GM21825 (cell line): Measurements from ENCODE around the gene KIF17.

Source experiments
- ATAC-seq: cut with Tn5 transposase; IDR thresholded peaks from one replicate; pipeline ENCODE4 v1.9.1; 2021; ENCODE audit warnings: mild to moderate bottlenecking, moderate library complexity; ENCODE audit not compliant: unreplicated experiment

KIF17 gene

DNA sequence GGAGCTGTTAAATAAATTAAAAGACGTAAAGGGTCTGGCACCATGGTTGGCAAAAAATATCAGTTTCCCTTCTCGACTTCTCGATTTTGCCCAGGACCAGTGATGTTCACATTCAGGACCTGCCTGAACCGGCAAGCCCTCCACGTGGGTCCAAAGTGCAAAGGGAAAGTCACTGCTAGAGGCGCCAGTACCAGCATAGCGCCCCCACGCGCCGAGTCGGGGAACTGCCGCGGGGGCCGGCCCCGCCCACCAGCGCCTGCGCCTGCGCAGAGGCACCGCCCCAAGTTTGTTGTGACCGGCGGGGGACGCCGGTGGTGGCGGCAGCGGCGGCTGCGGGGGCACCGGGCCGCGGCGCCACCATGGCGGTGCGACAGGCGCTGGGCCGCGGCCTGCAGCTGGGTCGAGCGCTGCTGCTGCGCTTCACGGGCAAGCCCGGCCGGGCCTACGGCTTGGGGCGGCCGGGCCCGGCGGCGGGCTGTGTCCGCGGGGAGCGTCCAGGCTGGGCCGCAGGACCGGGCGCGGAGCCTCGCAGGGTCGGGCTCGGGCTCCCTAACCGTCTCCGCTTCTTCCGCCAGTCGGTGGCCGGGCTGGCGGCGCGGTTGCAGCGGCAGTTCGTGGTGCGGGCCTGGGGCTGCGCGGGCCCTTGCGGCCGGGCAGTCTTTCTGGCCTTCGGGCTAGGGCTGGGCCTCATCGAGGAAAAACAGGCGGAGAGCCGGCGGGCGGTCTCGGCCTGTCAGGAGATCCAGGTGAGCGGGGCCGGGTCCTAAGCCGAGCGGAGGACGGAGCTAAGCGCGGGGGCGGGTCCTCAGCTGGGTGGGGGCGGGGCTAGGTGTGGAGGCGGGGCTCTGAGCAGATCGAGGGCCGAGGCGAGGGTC, 84.4 kb downstream of the KIF17 start, which contains the start of gene PINK1:
PINK1 (plus strand) TSS at position 269 of the 875 bp plus-strand sequence; CDS start at position 360, 91 bp downstream.
- peak; percentile 66 for ATAC-seq

DNA sequence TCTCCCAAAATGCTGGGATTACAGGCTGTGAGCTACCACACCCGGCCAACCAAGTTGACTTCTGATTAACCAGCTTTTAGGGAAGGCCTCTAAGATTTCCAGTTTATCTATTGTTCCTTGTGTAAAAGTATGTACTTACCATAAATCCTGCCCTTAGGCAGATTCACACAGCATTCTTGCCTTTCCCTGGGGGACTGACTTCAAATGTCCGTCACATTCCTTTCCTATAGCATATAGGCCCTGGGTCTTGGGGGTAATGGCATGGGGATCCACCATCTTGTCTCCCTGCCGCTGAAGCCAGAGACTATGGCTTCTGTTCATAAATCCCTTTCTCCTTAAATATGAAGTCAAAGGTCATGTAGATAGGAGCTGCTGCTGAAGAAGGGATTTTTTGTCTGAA, 85.4 kb downstream of the KIF17 start:
- ATAC-seq = no peak

DNA sequence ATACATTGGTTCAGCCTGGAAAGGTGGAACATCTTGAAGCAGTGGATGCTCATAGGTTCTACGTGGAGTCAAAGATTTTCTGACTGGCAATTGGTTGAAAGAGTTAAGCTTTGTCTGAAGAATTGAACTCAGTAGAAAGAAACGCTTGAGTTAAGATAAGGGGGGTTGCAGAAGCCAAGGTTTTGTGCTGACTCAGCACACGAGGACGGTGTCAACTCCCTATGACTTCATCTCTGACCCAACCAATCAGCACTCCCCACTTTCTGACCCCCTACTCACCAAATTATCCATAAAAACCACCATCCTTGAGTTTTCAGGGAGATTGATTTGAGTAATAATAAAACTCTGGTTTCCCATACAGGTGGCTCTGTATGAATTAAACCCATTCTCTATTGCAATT, 87.1 kb downstream of the KIF17 start:
- no peak for ATAC-seq

DNA sequence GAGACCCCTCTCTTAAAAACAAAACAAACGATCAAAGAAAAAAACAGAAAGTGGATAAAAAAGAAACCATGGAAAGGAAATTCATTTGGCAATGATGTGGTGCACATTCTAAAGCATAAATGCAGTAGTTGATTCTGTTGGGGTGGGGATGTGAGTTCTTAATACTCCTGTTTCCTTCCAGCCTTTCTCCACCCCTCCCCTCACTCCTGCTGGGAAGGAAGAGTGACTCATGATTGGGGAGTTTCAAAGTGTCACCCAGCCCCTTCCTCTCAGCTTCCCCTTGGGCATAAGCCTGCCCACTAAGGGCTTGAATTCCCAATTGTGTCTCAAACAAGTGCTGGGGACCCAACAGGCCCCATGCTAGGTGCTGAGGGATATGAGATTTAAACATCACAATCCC, 91.3 kb downstream of the KIF17 start:
- no peak for ATAC-seq

DNA sequence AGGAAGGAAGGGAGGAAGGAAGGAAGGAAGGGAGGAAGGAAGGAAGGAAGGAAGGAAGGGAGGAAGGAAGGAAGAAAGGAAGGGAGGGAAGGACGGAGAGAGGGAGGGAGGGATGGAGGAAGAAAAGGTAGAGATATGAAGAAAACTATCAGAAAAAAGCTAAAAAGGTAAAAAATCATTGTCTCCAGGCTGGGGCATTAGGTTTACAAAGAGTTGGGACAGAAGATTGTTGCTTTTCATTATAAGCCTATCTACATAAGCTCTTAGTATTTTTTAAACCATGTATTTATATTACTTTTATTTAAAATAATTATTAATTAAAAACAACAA, 91.7 kb downstream of the KIF17 start:
- ATAC-seq = no peak

DNA sequence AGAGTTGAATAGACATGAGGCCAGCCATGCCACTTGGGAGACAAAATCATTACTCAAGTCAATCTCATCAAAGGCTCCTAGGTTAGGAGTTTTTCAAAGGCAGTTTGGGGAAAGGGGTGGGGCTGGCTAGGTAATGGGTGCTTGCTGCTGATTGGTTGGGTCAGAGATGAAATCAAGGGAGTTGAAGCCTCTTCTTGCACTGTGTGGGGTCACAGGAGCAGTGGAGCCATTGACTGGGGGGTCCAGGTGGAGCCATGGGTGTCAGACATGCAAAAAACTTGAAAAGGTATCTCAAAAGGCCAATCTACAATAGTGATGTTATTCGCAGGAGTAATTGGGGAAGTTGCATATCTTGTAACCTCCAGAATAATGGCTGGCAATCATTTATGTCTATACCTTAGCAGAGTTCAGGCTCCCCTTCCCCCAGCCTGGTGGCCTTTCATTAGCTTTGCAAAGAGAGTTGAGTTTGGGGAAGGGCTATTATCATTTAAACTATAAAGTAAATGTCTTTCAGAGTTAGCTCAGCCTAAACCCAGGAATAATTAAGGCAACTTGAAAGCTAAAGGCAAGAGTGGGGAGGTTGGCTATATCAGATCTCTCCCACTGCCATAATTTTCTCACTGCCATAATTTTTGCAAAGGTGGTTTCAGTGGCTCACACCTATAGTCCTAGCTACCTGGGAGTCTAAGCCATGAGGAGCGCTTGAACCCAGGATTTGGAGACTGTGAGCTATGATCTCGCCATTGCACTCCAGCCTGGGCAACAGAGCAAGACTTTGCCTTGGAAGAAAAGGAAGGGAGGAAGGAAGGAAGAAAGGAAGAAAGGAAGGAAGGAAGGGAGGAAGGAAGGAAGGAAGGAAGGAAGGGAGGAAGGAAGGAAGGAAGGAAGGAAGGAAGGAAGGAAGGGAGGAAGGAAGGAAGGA, 92.4 kb downstream of the KIF17 start:
- no peak for ATAC-seq

DNA sequence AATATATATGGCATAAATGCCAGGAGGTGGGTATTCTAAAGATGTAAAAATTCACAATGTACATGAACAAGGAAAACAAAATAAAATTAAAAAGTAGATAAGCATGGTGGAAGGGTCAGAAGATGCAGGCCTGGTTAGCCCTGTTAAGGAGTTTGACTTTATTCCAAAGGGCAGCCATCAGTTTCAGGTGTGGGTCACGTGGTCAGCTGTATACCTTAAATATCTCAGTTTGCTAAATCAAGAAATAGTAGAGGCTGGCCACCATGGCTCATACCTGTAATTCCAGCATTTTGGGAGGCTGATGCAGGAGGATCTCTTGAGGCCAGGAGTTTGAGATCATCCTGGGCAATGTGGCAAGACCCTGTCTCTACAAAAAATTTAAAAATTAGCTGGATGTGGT, 93.1 kb downstream of the KIF17 start:
- ATAC-seq = no peak

DNA sequence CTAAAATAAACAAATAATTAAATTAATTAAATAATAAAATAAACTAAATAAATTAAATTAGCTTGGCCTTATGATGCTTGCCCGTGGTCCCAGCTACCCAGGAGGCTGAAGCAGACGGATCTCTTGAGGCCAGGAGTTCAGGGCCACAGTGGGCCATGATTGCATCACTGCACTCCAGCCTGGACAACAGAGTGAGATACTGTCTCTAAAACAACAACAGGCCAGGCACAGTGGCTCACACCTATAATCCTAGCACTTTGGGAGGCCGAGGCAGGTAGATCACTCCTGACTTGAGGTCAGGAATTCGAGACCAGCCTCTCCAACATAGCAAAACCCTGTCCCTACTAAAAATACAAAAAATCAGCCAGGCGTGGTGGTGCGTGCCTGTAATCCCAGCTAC, 96.8 kb downstream of the KIF17 start:
- no peak for ATAC-seq

DNA sequence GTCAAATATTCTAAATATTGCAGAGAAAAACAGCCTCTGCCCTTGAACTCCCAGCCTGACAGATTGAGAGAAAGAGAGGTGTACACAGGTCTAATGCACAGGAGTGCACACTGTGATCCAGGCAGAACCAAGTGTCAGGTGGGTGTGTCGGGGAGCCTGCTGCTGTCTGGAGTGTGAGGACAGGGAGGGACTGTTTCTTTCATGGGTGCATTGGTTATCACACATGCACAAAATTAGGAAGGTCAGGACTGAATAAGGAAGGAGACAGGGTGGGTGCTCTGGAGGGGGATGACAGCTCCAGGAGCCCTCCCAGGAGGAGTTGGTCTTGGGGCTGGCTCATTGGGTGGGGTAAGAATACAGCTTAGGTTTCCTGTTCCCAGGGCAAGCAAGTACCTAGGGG, 97.8 kb downstream of the KIF17 start:
- no peak for ATAC-seq

DNA sequence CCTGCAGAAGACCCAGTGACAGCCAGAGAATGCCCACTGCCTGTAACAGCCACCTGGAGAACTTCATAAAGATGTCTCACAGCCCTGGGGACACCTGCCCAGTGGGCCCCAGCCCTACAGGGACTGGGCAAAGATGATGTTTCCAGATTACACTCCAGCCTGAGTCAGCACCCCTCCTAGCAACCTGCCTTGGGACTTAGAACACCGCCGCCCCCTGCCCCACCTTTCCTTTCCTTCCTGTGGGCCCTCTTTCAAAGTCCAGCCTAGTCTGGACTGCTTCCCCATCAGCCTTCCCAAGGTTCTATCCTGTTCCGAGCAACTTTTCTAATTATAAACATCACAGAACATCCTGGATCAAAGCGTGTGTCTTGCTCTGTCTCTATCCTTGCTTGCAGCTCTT, 99.3 kb downstream of the KIF17 start:
- no peak for ATAC-seq

DNA sequence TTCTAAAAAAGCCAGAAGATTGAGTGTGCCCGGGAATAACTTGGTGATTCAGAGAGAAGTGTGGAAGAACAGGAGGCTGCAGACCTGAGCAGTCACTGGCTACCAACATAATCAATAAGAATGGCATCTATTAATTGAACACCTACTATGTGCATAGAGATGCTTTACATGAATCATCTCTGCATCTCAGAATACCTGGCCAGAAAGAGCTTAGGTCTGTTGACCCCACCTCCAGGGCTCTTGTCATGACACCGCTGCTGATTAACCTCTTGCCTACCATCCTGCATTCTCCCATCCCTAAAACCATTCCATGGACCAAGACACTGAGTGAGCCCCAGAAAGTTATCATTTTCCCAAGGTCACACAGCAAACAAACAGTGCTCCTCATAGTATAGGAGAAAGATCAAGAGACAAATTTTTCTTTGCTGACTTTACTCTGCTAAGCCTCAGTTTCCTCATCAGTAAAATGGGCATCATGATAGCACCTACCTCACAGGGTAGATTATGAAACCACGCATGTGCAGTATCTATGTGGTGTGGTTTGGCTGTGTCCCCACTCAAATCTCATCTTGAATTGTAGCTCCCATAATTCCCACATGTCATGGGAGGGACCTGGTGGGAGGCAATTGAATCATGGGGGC, 100.8 kb downstream of the KIF17 start:
- ATAC-seq = no peak

DNA sequence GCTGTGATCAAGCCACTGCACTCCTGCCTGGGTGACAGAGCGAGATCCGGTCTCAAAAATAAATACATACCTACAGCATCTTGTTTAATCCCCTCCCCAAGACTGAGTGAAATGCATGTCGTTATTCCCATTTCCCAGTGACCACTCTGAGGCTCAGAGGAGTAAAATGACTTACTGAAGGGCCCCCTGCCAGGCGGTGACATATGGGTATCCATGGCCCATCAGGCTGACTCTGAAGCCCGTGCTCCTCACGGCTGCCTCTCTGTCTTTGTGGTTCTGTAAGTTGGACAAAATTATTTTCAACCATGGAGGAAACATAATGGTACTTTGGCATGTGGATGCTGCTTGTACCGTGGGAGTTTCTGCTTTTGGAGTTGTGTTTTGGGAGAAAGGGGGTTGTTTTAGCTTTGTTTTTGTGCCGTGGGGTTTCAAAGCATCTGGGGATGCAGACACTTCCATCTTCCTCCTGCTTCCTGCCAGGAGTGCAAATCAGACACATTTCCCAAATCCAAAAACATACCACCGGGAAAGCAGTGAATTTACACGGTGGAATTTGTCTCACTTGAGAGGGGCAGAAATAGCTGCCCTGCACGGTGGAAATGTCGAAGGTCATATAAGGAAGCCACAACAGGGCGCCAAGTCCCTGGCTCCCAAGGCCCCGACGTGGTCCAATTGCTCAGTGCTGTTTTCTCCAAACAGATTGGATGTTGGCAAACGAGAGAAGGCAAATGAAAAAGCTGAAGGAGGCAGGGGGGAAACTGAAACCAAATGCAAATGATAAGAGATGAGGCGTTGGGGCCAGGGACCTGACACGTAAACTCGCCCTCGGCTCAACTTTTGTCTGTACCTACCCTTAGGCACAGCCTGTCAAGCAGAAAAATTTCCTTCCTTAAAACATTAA, 101.6 kb downstream of the KIF17 start:
- no peak for ATAC-seq

DNA sequence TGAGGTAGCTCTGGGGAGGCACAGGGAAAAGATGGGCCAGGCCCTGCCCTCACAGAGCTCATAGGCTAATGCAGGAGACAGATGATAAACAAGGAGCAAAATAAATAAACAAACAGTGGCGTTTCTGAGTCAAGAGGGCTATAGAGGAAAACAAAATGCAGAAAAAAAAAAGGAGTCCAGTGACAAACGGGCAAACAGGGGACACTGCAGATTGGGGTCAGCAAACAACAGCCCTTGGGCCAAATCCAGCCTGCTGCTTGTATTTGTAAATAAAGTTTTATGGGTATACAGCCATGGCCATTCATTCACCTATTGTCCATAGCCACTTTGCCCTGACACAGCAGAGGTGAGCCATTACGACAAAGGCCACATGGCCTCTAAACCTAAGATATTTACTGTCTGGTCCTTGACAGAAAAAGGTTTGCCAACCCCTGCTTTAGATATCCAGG, 103.7 kb downstream of the KIF17 start:
- no peak for ATAC-seq
